SHP77 treated with DMSO at 0.1 percent for 48 hours (cell line): Measurements from ENCODE around the gene PSORS1C1.
"Not testable (repeated sequence)": the region's sequence is repeated elsewhere in the genome, so short reads cannot be mapped to it uniquely, and the experiment has no call there.

Source experiments
- DNase-seq: peaks from one replicate; lab custom pipeline; 2025; lab: John Stamatoyannopoulos, UW

The PSORS1C1 gene, protein sequence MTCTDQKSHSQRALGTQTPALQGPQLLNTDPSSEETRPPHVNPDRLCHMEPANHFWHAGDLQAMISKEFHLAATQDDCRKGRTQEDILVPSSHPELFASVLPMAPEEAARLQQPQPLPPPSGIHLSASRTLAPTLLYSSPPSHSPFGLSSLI

DNA sequence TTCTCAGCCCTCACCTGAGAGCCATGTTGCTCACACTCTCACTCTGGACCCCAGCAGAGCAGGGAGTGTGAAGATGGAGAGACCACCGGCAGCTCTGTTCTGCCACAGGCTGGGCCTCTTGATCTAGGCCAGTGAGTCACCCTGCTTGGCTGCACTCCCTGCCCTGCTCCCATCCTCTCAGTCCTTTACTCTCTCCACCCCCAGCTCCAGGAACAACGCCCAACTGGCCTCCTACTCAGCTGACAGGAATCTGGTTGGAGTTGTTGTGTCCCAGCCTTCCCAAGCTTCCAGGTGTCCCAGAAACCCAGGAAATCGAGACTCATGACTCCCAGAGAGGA is at the start of gene PSORS1C1:
PSORS1C1 (plus strand) TSS at position 260 of the 338 bp plus-strand sequence. CDS start 14,833 bp downstream, outside the sequence.
- DNase-seq: no peak

DNA sequence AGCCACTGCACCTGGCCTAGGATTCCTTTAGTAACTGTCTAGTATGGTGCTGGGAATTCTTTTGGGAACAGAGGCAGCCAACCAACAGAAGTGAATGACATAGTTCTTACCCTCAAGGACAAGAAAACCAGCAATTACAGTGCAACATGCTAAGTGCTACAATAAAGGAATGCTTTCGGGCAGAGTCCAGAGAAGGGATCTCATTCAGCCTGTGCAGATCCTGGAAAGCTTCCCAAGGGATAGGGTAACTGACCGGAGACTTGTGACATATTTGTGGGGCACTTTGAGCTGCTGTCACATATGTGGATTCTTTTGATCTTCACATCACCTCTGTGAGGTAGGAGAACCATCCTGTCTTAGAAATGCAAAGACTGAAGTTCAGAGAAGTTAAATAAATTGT is 49.0 kb upstream of the PSORS1C1 start:
- DNase-seq: no peak

DNA sequence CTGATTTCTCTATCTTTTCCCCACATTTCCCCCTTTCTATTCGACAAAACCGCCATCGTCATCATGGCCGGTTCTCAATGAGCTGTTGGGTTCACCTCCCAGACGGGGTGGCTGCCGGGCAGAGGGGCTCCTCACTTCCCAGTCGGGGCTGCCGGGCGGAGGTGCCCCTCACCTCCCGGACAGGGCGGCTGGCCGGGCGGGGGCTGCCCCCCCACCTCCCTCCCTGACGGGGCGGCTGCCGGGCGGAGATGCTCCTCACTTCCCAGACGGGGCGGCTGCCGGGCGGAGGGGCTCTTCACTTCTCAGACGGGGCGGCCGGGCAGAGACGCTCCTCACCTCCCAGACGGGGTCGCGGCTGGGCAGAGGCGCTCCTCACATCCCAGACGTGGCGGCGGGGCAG is 47.6 kb upstream of the PSORS1C1 start:
- DNase-seq: not testable (repeated sequence)

DNA sequence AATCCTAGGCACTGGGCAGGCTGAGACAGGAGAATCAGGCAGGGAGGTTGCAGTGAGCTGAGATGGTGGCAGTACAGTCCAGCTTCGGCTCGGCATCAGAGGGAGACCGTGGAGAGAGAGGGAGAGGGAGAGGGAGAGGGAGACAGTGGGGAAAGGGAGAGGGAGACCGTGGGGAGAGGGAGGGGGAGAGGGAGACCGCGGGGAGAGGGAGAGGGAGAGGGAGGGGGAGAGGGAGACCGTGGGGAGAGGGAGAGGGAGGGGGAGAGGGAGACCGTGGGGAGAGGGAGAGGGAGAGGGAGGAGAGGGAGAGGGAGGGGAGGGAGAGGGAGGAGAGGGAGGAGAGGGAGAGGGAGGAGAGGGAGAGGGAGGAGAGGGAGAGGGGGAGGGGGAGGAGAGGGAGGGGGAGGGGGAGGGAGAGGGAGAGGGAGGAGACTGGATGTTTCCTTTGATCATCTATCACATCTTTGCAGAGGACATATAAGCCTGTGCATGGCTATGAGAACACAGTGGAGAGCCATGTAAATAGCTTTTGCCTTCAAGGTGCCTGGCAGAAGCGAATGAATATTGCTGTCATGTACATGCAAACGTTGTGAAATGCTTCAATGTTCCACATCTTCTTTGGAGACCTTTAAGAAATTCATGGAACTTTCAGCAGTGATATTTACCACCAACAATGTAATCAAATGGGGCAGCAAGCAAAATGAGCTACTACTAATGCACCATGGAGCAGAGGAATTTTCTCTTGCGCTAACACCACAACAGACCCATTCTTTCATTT is 46.5 kb upstream of the PSORS1C1 start:
- not testable (repeated sequence) for DNase-seq

DNA sequence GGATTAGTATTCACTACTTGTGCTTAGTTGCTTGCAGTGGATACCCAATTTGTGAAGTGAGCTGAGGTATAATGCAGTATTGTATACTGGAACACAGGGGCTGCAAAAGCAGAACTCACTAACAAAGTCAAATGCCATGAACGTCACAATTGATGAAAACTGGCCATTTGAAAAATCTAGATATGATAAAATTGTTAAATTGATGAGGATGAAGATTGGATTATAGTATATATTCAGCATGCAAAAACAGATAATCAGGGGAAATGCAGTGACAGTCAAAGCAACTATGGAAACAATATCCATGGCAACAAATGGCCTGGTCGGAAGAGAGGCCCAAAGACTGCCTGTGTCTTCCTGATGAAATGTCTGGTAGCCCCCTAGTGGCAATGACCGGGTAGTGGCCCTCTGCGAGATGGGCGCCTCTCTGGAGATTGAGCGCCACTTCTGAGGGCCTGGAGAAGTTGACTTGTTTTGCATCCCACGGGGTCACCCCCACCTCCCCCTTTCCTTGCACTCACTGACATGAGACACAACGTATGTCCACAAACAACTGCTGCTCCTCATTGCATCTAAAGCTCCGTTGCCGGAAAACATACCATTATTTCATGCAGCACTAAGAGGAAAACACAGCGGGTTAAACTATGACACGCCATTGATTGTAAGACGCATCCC is 45.8 kb upstream of the PSORS1C1 start:
- DNase-seq: peak; percentile 36

DNA sequence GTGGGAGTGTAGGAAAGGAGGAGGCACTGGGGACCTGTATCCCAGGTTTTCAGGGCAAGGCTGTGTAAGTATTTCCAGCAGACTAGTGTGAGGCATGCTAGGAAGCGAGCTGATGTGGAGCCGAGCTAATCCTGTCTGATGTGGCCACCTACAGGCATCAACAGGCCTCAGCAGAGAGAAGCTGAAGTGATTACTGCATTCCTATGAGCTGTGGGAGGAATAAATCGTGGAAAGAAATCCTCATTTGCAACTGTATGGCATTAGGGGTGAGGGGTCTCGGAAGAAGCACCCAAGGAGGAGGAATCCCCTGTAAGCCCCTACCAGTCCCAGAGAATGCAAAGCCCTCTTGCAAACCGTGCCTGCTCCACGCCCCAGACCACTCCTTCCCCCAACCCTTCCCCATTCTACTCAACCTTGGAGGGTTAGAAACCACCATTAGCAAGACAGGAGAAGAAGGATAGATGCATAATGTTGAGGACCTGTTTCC is 43.8 kb upstream of the PSORS1C1 start:
- DNase-seq: no peak

DNA sequence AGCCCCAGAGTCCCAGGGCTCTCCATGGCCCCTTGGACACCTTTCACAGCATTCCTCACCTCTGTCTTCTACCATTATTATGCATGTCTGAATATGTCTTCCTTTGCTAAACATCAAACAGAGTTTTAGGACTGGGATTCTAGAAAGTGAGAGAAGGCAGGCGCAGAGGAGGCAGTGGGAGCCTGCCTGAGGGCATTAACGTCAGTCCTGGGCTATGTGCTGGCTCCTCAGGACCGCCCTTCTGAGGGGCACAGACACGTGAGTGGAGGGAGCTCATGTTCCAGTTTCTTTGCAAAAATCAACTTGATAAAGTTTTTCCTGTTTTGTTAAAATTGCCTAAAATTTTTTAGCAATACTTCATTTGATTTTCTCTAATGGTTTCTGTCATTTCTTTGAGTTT is 40.2 kb upstream of the PSORS1C1 start:
- no peak for DNase-seq

DNA sequence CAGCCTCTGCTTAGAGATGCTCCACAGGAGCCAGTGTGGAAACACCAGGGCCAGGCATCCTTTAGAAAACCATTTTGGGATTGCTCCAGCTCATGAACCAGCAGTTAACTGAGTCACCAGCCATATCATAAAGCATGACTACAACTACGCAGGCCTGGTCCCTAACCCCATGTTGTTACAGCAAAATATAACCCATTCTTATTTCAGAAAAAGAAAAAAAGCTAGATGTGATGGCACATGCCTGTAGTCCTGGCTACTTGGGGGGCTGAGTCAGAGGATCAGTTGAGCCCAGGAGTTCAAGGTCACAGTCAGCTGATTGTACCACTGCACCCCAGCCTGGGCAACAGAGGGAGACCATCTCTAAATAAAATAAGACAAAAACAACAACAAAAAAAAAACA is 39.1 kb upstream of the PSORS1C1 start:
- no peak for DNase-seq

DNA sequence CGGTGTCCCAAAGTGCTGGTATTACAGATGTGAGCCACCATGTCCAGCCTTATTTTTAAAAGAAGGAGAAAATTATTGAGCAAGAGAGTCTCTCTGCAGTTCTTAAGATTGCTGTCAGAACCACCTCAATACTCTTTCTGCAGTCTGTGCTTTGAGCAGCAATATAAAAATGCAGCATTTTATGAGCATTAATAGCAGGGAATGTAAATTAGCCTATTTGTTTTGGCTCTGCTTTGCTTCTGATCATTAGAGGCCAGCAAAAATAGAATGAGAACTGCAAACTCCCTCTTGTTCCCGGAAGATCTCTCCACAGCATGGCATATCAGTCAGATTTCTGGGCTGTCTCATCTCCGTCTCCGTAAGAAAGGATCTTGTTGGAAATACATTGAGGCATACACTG is 38.0 kb upstream of the PSORS1C1 start:
- DNase-seq: no peak

DNA sequence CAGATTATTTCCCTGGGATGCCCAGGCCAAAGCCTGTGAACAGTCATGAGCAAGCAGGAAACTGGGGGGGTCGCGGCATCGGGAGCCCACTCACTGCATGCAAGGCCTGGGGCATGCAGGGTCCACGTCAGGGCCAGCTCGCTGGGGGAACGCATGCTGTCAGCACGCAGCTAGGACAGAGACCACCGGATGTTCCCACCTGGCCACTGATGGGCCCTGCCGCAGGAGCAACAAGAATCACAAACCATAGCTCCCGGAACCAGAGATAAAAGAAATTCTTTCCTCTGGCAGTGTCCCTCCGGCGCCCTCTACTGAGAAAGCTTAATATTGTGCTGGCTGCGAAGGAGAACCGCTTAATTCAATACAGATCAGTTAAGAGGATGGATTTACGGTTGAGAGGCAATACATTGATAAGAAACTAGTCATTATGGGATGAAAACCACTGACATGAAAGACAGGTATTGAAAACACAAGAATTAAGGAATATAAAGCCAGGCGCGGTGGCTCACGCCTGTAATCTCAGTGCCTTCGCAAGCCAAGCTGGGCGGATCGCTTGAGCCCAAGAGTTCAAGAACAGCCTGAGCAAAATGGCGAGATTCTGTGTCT is 34.8 kb upstream of the PSORS1C1 start:
- DNase-seq: peak; percentile 14

DNA sequence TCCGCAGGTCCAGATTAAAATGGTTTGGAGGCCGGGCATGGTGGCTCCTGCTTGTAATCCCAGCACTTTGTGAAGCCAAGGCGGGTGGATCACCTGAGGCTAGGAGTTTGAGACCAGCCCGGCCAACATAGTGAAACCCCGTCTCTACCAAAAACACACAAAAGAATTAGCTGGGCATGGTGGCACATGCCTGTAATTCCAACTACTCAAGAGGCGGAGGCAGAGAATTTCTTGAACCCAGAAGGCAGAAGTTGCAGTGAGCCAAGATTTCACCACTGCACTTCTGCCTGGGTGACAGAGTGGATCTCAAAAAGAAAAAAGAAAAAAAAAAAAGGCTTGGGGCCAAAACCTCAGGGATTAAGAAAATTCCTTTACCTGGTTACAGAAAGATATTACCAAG is 32.7 kb upstream of the PSORS1C1 start:
- no peak for DNase-seq

DNA sequence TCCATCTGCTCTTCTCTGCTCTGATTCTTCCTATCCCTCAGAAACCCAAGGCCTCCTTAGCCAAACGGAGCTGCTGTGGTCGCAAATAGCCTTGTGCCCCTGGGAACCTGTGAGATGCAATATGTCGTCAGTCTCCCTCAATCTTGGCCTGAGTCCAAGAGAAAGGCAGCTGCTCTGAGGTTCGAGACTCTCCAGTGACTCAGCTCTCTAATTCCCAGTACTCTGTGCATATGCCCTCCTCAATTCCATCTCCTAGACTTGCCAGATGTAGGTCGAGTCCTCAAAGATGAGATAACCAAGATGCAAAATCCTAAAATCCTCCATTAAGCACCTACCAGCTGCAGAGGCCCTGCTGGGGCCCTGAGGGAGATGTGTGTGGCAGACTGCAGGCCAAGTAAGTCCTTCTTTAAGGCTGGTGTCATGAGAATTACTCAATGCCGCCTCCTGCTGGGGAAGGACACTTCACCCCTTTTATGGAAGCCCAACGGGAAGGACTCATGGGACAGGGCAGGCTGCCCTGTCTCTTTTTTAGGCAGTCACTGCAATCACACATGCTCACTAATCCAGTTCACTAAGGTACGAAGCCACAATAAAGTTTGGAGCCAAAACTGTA is 30.8 kb upstream of the PSORS1C1 start:
- no peak for DNase-seq

DNA sequence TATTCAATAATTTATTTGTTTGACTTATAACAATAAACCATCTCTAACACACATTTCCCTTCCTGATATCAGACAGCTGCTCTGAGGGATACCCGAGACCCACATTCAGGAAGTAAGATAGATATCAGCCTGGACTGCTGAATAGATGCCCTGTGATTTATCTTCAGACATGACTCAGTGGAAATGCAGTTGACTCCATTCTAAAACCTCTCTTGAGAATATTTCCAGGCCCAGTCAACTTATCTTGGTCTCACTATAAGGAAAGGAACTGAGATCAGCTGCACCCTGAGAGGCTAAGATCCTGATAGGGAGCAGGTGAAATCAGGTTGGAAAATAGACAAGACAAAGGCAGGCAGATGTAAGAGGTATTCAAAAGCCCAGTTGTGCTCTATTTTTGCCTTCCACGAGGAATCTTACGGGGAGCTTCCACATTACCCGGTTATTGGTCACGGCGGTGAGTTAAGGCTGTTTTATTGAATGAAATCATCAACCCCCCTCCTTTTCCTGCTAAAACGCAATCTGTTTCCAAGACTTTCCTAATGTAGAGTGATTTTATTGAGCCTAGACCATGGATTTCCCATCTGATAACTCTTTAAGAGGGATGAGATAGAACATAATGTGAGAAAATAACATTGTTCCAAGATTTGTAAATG is 27.7 kb upstream of the PSORS1C1 start:
- DNase-seq: no peak

DNA sequence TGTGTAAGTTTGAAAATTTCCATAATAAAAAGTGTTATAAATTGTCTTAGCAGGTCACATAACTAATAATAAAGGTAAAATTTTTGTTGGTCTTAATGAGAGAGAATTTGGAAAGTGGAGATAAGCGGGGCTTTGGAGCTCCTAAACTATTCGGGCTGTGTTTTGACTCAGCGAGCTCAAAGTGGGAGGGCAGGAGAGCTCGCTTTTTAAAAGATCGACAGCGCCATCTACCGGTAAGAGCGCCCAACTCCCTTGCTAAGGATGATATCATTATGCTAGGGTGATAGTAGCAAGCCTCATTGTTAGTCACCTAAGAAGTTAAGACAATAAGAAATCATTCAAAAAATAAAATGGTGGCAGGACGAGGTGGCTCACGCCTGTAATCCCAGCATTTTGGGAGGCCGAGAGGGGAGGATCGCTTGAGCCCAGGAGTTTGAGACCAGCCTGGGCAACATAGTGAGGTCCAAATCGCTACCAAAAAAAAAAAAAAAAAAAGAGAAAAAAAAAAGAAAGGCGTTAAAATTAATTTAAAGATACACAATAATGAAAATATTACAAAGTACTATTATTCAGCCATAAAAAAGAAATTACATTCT is 27.0 kb upstream of the PSORS1C1 start:
- peak; percentile 57 for DNase-seq

DNA sequence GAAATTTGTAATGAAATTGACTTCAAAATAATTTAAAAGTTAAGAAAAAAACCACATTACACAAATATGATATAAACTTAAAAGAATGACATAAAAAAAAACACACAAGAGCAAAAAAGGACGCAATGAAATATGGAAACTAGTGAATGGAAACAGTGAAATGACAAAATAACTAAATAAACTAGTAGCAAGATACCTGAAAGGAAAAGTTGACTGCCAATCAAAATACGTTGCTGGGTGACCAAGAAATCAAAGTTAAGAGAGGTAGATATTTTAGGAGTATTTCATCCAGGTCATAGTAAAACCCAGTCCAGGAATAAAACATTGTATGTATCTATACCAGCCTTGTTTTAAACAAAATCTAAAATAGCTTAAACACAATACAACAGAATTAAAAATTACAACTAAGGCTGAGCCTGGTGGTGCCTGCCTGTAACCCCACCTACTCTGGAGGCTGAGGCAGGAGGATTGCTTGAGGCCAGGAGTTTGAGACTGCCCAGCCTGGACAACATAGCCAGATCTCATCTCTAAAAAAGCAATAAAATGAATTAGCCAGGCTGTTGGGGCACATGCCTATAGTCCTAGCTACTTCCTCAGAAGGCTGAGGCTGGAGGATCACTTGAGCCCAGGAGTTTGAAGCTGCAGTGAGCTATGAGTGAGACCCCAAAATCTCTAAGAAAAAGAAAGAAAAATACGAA is 24.2 kb upstream of the PSORS1C1 start:
- no peak for DNase-seq

DNA sequence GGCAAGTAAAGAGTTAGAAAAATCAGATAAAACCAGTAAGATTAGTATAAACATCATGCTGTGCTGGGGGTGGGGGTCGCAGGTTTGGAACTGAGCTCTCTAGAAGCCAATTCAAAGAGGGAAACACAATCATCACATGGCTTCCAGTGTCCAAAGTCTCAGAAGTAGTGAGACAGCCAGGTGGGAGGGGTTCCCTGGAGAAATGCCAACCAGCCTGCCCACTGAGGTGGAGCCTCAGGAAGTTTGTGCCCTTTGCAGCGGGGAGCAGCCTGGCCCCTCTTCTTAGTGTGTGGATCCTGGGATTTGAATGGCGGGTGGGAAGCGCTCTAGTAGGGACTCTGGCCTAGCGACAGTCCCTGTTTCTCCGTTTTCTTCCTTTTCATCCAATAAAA is 23.6 kb upstream of the PSORS1C1 start:
- DNase-seq: no peak

DNA sequence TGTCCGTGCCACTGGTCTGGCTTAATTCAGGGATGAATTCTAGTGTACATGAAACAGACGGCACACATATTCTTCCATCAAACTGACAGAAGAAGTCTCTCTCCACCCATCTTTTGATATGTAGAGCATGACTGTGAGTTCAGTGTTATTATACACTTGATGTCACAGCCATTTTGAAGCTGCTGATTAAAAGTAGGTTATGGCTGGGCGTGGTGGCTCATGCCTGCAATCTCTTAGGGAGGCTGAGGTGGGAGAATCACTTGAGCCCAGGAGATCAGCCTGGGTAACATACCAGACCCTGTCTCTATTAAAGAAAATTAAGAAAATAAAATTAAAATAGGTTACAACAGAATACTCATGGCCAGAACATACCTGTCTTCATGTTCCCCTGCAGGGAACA is 22.9 kb upstream of the PSORS1C1 start:
- no peak for DNase-seq

DNA sequence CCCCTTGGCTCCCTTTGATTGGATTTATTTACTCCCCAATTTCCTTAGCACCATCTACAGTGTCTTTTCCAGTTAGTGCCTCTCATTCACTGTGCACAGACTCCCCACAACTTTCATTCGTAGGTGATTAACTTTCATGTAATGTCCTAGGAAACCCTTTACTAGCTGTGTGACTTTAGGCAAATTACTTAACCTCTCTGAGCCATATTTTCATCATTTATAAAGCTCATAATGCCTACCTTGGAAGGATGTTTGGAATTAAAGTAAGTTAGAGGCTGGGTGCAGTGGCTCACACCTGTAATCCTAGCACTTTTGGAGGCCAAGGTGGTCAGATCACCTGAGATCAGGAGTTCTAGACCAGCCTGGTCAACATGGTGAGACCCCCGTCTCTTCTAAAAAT is 22.4 kb upstream of the PSORS1C1 start:
- no peak for DNase-seq

DNA sequence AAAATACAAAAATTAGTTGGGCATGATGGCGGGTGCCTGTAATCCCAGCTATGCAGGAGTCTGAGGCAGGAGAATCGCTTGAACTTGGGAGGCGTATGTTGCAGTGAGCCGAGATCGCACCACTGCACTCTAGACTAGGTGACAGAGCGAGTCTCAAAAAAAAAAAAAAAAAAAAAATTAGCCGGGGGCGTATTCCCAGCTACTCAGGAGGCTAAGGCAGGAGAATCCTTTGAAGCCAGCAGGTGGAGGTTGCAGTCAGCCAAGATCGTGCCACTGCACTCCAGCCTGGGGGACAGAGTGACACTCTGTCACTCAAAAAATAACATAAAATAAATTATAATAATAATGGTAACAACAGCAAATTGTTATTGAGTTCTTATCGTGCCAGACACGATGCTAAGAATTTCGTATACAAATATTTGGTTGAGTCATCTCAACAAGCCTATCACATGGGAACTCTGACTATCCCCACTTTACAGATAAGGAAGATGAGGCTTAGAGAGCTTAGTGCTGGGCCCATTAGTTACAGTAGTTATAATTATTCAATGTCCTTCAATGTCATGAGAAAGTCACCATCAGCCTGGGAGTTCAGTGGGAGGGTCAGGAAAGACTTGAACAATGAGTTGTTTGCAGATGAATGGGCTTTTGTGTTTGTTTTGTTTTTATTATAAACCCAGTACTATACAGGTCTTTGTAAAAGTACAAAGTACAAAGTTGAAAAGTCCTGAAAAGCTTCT is 21.7 kb upstream of the PSORS1C1 start:
- DNase-seq: no peak

DNA sequence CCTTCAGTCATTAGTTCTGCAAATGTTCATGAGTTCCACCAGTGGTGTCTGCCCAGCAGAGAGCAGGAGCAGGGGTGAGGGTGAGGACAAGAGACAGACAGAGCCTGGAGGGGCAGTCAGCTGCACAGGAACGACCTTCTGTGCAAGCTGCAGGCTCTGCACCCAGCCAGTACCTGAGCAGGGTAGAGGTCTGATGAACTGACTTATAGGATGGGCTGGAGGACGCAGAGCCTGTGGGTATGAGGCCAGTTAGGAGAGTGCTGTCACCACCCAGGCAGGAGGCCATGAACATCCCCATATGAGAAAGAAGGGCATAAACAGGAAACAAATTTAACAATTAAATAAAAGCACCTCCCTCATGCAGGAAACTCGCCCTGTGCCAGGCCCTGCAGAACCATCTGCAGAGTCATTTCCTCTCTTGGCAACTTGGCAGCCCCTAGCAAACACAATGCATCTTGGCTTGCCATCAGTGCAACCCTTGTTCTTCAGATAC is 20.2 kb upstream of the PSORS1C1 start:
- no peak for DNase-seq
